GM06990 (cell line): Measurements from ENCODE around the gene PCDH7.

Experiments
- DNase-seq: peaks from one replicate; pipeline ENCODE4 v3.0.0-alpha.2; 2011; ENCODE audit not compliant: insufficient read length; ENCODE audit errors: extremely low read depth
- H3K27me3 ChIP-seq: replicated peaks from 2 replicates; pipeline ENCODE4 v1.6.0; 2011; ENCODE audit warnings: low read length; ENCODE audit not compliant: control insufficient read depth, insufficient read depth
- H3K36me3 ChIP-seq: 2 replicates; pipeline ENCODE4 v1.5.1; 2011; ENCODE audit warnings: low read length; ENCODE audit not compliant: control insufficient read depth, insufficient read depth
- H3K4me3 ChIP-seq: replicated peaks from 2 replicates; pipeline ENCODE4 v1.5.1; 2011; ENCODE audit warnings: low read depth, mild to moderate bottlenecking, control low read depth, low read length
- TF ChIP-seq, protein P1 (sequence below): IDR thresholded peaks from 2 replicates; pipeline ENCODE4 v1.5.1; 2011; ENCODE audit warnings: low read length, control low read depth, mild to moderate bottlenecking, inconsistent platforms; ENCODE audit not compliant: insufficient read depth, poor library complexity, severe bottlenecking

The PCDH7 gene

GRCh38 chr4:30776921-30777415 is 56.8 kb downstream of the PCDH7 start:
- Histone ChIP-seq H3K36me3 (no peaks in the 10 kb centered on the region), H3K27me3 (no peaks in the 10 kb centered on the region), H3K4me3 (no peak overlapping the region)
- TF ChIP-seq, protein P1, sequence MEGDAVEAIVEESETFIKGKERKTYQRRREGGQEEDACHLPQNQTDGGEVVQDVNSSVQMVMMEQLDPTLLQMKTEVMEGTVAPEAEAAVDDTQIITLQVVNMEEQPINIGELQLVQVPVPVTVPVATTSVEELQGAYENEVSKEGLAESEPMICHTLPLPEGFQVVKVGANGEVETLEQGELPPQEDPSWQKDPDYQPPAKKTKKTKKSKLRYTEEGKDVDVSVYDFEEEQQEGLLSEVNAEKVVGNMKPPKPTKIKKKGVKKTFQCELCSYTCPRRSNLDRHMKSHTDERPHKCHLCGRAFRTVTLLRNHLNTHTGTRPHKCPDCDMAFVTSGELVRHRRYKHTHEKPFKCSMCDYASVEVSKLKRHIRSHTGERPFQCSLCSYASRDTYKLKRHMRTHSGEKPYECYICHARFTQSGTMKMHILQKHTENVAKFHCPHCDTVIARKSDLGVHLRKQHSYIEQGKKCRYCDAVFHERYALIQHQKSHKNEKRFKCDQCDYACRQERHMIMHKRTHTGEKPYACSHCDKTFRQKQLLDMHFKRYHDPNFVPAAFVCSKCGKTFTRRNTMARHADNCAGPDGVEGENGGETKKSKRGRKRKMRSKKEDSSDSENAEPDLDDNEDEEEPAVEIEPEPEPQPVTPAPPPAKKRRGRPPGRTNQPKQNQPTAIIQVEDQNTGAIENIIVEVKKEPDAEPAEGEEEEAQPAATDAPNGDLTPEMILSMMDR = no peak
- no peak for DNase-seq
